ENCODE results near the gene SLCO4A1. TPM values are rescaled to one million over a fixed set of nuclear protein-coding genes. Genes with fewer than 3 reads are reported as not detected.

The SLCO4A1 gene
- total and polyA plus RNA-seq, 9 of the 15 experiments (the other 6 are each of a cell fraction or from before 2014, with no cell fraction given) = 1.6 to 21.9 (median 12.8) TPM

DNA sequence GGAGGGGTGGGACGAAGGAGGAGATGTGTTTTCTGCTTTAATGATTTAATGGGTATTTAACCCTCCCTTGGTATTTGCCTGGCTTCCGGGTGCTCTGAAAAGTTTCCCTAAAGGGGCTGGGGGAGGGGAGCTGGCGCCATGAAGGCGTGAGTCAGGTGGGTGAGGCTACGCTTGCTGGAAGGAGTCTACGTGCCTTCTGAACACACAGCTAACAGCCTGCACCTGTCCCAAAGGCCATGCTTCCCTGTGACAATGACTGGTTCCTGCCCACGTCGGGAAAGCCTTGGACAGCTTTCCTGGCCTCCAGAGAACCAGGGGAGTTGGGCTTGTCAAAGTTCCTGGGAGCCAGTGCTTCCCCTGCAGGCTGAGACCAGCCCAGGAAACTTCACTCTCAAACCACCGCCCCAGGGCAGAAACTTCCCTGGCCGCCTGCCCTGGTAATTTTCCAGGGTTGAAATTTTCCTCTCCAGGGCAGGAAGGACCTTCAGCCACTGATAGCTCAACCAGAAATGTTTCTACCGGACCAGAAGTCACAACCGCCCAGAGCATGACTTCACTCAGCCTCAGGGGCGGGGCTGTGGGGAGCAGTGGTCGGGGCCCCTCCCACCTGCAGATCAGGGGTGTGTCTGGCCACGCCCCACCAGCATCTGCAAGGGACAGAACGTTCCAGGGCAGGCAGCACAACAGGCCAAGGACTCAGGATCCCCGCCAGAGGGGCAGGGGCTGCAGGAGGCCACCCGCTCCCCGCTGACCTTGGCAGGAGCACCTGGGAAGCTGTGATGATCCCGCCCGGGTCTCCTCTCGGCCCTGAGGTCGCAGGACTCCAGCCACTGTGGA, 18.6 kb upstream of the SLCO4A1 start (continued):
- TF ChIP-seq NR2C1 (IDR thresholded peaks at IDR 0.05) (no peak), NR2C1 (tag; IDR thresholded peaks at IDR 0.05) (0 out of 2 replicates have a peak, but pooled peaks have one; percentile 16), TBP (optimal IDR thresholded peaks at IDR 0.05; ENCODE audit: low read depth, low read length) (peak; percentile 78), ETV5 (CRISPR knock-in tag; IDR thresholded peaks at IDR 0.05; ENCODE audit: low read depth) (peak; percentile 48), U2AF1 (optimal IDR thresholded peaks at IDR 0.05; ENCODE audit: low read depth, low read length) (no peak), RB1 (IDR thresholded peaks at IDR 0.05; ENCODE audit: low read depth) (peak; percentile 24; the same call in 1 of the 2 replicates), RBBP5 (IDR thresholded peaks at IDR 0.05; ENCODE audit: borderline replicate concordance, insufficient read depth, low read length, poor library complexity, severe bottlenecking) (peak; percentile 35), PML (IDR thresholded peaks at IDR 0.05; ENCODE audit: low read length) (peak; percentile 59; the same call in 1 of the 2 replicates), NRF1 (conservative IDR thresholded peaks at IDR 0.05 in 1 of 2, IDR thresholded peaks at IDR 0.05 in 1 of 2) (peak; percentile 68 to 74), HMG20B (CRISPR knock-in tag; IDR thresholded peaks at IDR 0.05) (no peak), ZNF431 (CRISPR knock-in tag; IDR thresholded peaks at IDR 0.05) (0 out of 2 replicates have a peak, but pooled peaks have one; percentile 29), SMARCA4 (IDR thresholded peaks at IDR 0.05) (peak; percentile 57)
- TF ChIP-seq, protein P1, sequence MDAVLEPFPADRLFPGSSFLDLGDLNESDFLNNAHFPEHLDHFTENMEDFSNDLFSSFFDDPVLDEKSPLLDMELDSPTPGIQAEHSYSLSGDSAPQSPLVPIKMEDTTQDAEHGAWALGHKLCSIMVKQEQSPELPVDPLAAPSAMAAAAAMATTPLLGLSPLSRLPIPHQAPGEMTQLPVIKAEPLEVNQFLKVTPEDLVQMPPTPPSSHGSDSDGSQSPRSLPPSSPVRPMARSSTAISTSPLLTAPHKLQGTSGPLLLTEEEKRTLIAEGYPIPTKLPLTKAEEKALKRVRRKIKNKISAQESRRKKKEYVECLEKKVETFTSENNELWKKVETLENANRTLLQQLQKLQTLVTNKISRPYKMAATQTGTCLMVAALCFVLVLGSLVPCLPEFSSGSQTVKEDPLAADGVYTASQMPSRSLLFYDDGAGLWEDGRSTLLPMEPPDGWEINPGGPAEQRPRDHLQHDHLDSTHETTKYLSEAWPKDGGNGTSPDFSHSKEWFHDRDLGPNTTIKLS (IDR thresholded peaks at IDR 0.05; ENCODE audit: borderline replicate concordance, low read depth) = peak; percentile 36; the same call in 1 of the 2 replicates
- TF ChIP-seq, protein P2, sequence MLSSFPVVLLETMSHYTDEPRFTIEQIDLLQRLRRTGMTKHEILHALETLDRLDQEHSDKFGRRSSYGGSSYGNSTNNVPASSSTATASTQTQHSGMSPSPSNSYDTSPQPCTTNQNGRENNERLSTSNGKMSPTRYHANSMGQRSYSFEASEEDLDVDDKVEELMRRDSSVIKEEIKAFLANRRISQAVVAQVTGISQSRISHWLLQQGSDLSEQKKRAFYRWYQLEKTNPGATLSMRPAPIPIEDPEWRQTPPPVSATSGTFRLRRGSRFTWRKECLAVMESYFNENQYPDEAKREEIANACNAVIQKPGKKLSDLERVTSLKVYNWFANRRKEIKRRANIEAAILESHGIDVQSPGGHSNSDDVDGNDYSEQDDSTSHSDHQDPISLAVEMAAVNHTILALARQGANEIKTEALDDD (IDR thresholded peaks at IDR 0.05) = peak; percentile 52; the same call in 1 of the 2 replicates
- TF ChIP-seq, protein P3, sequence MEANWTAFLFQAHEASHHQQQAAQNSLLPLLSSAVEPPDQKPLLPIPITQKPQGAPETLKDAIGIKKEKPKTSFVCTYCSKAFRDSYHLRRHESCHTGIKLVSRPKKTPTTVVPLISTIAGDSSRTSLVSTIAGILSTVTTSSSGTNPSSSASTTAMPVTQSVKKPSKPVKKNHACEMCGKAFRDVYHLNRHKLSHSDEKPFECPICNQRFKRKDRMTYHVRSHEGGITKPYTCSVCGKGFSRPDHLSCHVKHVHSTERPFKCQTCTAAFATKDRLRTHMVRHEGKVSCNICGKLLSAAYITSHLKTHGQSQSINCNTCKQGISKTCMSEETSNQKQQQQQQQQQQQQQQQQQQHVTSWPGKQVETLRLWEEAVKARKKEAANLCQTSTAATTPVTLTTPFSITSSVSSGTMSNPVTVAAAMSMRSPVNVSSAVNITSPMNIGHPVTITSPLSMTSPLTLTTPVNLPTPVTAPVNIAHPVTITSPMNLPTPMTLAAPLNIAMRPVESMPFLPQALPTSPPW (CRISPR knock-in tag; IDR thresholded peaks at IDR 0.05) = peak; percentile 90
- TF ChIP-seq, protein P4, sequence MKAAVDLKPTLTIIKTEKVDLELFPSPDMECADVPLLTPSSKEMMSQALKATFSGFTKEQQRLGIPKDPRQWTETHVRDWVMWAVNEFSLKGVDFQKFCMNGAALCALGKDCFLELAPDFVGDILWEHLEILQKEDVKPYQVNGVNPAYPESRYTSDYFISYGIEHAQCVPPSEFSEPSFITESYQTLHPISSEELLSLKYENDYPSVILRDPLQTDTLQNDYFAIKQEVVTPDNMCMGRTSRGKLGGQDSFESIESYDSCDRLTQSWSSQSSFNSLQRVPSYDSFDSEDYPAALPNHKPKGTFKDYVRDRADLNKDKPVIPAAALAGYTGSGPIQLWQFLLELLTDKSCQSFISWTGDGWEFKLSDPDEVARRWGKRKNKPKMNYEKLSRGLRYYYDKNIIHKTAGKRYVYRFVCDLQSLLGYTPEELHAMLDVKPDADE (conservative IDR thresholded peaks at IDR 0.05; ENCODE audit: control insufficient read depth, low read depth, low read length) = peak; percentile 27; the same call in 1 of the 2 replicates
- TF ChIP-seq, protein P5, sequence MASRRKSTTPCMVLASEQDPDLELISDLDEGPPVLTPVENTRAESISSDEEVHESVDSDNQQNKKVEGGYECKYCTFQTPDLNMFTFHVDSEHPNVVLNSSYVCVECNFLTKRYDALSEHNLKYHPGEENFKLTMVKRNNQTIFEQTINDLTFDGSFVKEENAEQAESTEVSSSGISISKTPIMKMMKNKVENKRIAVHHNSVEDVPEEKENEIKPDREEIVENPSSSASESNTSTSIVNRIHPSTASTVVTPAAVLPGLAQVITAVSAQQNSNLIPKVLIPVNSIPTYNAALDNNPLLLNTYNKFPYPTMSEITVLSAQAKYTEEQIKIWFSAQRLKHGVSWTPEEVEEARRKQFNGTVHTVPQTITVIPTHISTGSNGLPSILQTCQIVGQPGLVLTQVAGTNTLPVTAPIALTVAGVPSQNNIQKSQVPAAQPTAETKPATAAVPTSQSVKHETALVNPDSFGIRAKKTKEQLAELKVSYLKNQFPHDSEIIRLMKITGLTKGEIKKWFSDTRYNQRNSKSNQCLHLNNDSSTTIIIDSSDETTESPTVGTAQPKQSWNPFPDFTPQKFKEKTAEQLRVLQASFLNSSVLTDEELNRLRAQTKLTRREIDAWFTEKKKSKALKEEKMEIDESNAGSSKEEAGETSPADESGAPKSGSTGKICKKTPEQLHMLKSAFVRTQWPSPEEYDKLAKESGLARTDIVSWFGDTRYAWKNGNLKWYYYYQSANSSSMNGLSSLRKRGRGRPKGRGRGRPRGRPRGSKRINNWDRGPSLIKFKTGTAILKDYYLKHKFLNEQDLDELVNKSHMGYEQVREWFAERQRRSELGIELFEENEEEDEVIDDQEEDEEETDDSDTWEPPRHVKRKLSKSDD (conservative IDR thresholded peaks at IDR 0.05; ENCODE audit: low read length) = no peak
- TF ChIP-seq, protein P6, sequence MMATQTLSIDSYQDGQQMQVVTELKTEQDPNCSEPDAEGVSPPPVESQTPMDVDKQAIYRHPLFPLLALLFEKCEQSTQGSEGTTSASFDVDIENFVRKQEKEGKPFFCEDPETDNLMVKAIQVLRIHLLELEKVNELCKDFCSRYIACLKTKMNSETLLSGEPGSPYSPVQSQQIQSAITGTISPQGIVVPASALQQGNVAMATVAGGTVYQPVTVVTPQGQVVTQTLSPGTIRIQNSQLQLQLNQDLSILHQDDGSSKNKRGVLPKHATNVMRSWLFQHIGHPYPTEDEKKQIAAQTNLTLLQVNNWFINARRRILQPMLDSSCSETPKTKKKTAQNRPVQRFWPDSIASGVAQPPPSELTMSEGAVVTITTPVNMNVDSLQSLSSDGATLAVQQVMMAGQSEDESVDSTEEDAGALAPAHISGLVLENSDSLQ (IDR thresholded peaks at IDR 0.05) = 0 out of 2 replicates have a peak, but pooled peaks have one; percentile 36

All from K562 (cell line).